Endothelial cell of umbilical vein (primary cell): Measurements from ENCODE around the gene PPP3CA. TPM values are rescaled to one million over a fixed set of nuclear protein-coding genes. Genes with fewer than 3 reads are reported as not detected.
A peak's percentile ranks its signal among the peaks of the same experiment; 100 is the strongest.

ENCODE experiments used
- BruUV-seq: library from RNA; stranded (reverse); fragments of 400-500 nt; replicated peaks from 2 replicates; lab custom pipeline; 2021; lab: Mats Ljungman, UMichigan
- CTCF ChIA-PET: fragments of 300-600, 350-600 bp; sonication (Branson Sonifier 250); formaldehyde crosslinking; loops from one replicate; lab custom pipeline; 2021; ENCODE audit warnings: antibody characterized with exemption, inconsistent platforms; lab: Charles Lee
- POLR2A ChIA-PET: fragments of 300-600, 350-600 bp; sonication (Branson Sonifier 250); formaldehyde crosslinking; loops from one replicate; lab custom pipeline; 2021; ENCODE audit warnings: antibody characterized with exemption, inconsistent platforms; lab: Charles Lee
- DNase-seq: peaks from one replicate; pipeline ENCODE4 v3.0.0-alpha.2; 2011; ENCODE audit warnings: low read depth, low spot score
- FAIRE-seq: peaks from 2 replicates; lab custom pipeline; 2011; peaks lifted over from hg19 to GRCh38; lab: Jason Lieb, UNC
- H2AFZ ChIP-seq: 2 replicates; pipeline ENCODE4 v1.6.0; 2012; ENCODE audit warnings: low read depth, low read length, control low read depth, inconsistent platforms
- H3K27ac ChIP-seq: 2 replicates; pipeline ENCODE4 v1.5.1; 2011; ENCODE audit warnings: low read depth, mild to moderate bottlenecking, control low read depth, low read length, moderate library complexity; ENCODE audit not compliant: insufficient read depth
- H3K27me3 ChIP-seq, 2 experiments: 2 replicates each; pipeline versions ENCODE4 v1.6.0 to v1.6.1; 2011; ENCODE audit warnings: low read length in 2 of 2, mixed read lengths in 1 of 2; ENCODE audit not compliant: control insufficient read depth in 2 of 2, insufficient read depth in 2 of 2
- H3K36me3 ChIP-seq, 2 experiments: 2 replicates in 1 of 2; 3 replicates in 1 of 2; pipeline ENCODE4 v1.5.1; 2011; ENCODE audit warnings: low read length in 2 of 2, mild to moderate bottlenecking in 1 of 2, moderate library complexity in 1 of 2; ENCODE audit not compliant: control insufficient read depth in 2 of 2, insufficient read depth in 2 of 2; ENCODE audit errors: extremely low read depth in 1 of 2
- H3K4me1 ChIP-seq: 3 replicates; pipeline ENCODE4 v1.5.1; 2011; ENCODE audit warnings: mild to moderate bottlenecking, low read length; ENCODE audit not compliant: control insufficient read depth, insufficient read depth; ENCODE audit errors: extremely low read depth
- H3K4me2 ChIP-seq: 2 replicates; pipeline ENCODE4 v1.6.1; 2011; ENCODE audit warnings: low read length, control low read depth, mixed read lengths; ENCODE audit not compliant: insufficient read depth
- H3K4me3 ChIP-seq, 3 experiments: fragments of 200-600 bp in 1 of 3; sonication (generic), shearing (Covaris generic) in 1 of 3; replicated peaks in 1 of 3; 2 replicates each; pipeline ENCODE4 v1.5.1; 2011 to 2016; ENCODE audit warnings: control low read depth in 3 of 3, low read length in 3 of 3, mild to moderate bottlenecking in 2 of 3, inconsistent platforms in 1 of 3, low read depth in 1 of 3, moderate library complexity in 1 of 3; ENCODE audit not compliant: insufficient read depth in 1 of 3
- H3K79me2 ChIP-seq: 2 replicates; pipeline ENCODE4 v1.6.0; 2012; ENCODE audit warnings: low read length, inconsistent platforms; ENCODE audit not compliant: control insufficient read depth, insufficient read depth
- H3K9ac ChIP-seq: replicated peaks from 2 replicates; pipeline ENCODE3; 2011; ENCODE audit warnings: low read length, control low read depth; ENCODE audit not compliant: insufficient read depth; ENCODE audit errors: extremely low read depth
- H3K9me1 ChIP-seq: replicated peaks from 3 replicates; pipeline ENCODE4 v1.6.0; 2011; ENCODE audit warnings: mild to moderate bottlenecking, low read length; ENCODE audit not compliant: control insufficient read depth, insufficient read depth; ENCODE audit errors: extremely low read depth
- H3K9me3 ChIP-seq: replicated peaks from 2 replicates; pipeline ENCODE4 v1.5.1; 2012; ENCODE audit warnings: low read length, inconsistent platforms; ENCODE audit not compliant: control insufficient read depth, insufficient read depth
- H4K20me1 ChIP-seq: replicated peaks from 2 replicates; pipeline ENCODE3; 2011; ENCODE audit warnings: mild to moderate bottlenecking, low read length; ENCODE audit not compliant: control insufficient read depth, insufficient read depth; ENCODE audit errors: extremely low read depth
- CTCF ChIP-seq, 2 donors: IDR thresholded peaks; 1 replicate in 1 of 2; 2 replicates in 1 of 2; pipeline ENCODE4 v1.5.1; 2011; ENCODE audit warnings: low read length in 2 of 2, mild to moderate bottlenecking in 2 of 2, moderate library complexity in 2 of 2, control low read depth in 1 of 2, inconsistent platforms in 1 of 2, low read depth in 1 of 2; ENCODE audit not compliant: insufficient read depth in 1 of 2; ENCODE audit errors: extremely low read depth in 1 of 2
- EZH2 ChIP-seq: IDR thresholded peaks from 2 replicates; pipeline ENCODE4 v1.6.1; 2012; ENCODE audit warnings: borderline replicate concordance, low read depth, mild to moderate bottlenecking, moderate library complexity, low read length, inconsistent platforms; ENCODE audit not compliant: severe bottlenecking
- FOS ChIP-seq: IDR thresholded peaks from 2 replicates; pipeline ENCODE4 v1.6.1; 2011; ENCODE audit warnings: mild to moderate bottlenecking, low read length, moderate library complexity, borderline replicate concordance; ENCODE audit not compliant: insufficient read depth
- GATA2 ChIP-seq: IDR thresholded peaks from 2 replicates; pipeline ENCODE4 v1.7.0; 2011; ENCODE audit warnings: low read depth, mild to moderate bottlenecking, moderate library complexity, mixed read lengths, low read length; ENCODE audit not compliant: insufficient read length, insufficient read depth
- JUN ChIP-seq: IDR thresholded peaks from 2 replicates; pipeline ENCODE4 v1.6.1; 2011; ENCODE audit warnings: borderline replicate concordance, low read depth; ENCODE audit not compliant: insufficient read length, insufficient read depth
- MAX ChIP-seq: IDR thresholded peaks from 2 replicates; pipeline ENCODE4 v1.6.1; 2011; ENCODE audit not compliant: insufficient read depth, insufficient read length
- MYC ChIP-seq: IDR thresholded peaks from one replicate; pipeline ENCODE4 v1.6.1; 2011; ENCODE audit warnings: mild to moderate bottlenecking, low read depth, low read length
- POLR2A ChIP-seq: IDR thresholded peaks from 2 replicates; pipeline ENCODE4 v1.6.1; 2012; ENCODE audit warnings: low read depth, mild to moderate bottlenecking, control low read depth, low read length
- POLR2AphosphoS5 ChIP-seq: IDR thresholded peaks from 2 replicates; pipeline ENCODE4 v1.6.1; 2012; ENCODE audit warnings: low read depth, mild to moderate bottlenecking, control low read depth, low read length, moderate library complexity; ENCODE audit not compliant: insufficient read depth
- dilution Hi-C: fragments of 300-500 bp; cut with MboI; formaldehyde crosslinking; loops from one replicate; pipeline ENCODE4 v1.15.0; 2019; ENCODE audit warnings: low sequenced_read_pairs; ENCODE audit not compliant: extremely low pct_ligation_motif_present
- intact Hi-C: fragments of 100-400 bp; cut with micrococcal nuclease; formaldehyde crosslinking; loops from one replicate; pipeline ENCODE4 v1.10.0; 2022
- polyA plus RNA-seq, 4 experiments: library from polyadenylated mRNA; depleted of rRNA in 3 of 4; stranded (reverse) in 3 of 4; unstranded in 1 of 4; fragments of >200 nt; gene quantifications; 2 replicates each; pipeline versions ENCODE4 v1.2.1 to v1.2.3, GENCODE V29; 2011 to 2012; ENCODE audit warnings: missing spikeins in 1 of 4
- total RNA-seq: library from RNA; stranded (reverse); gene quantifications from 2 replicates; pipeline ENCODE4 v1.2.3, GENCODE V29; 2021

The PPP3CA gene
- total and polyA plus RNA-seq, 2 donors (not counting 3 experiments of a cell fraction or from before 2014, with no cell fraction given): 7.0 to 43.3 TPM

- Histone ChIP-seq H3K79me2 (no peaks in the 10 kb centered on the region), H3K4me3 (no peak overlapping the region), H3K9ac (no peak overlapping the region), H3K36me3 (no peaks in the 10 kb centered on the region), H3K27ac (no peak overlapping the region), H3K4me2 (no peak overlapping the region), H3K9me1 (no peaks in the 10 kb centered on the region), H4K20me1 (no peaks in the 10 kb centered on the region), H2AFZ (no peak overlapping the region), H3K4me1 (no peaks in the 10 kb centered on the region), H3K9me3 (no peaks in the 10 kb centered on the region), H3K27me3 (no peaks in the 10 kb centered on the region)
- intact Hi-C loops: no loop called here
- DNase-seq (no peak), FAIRE-seq (peak; percentile 12)
- TF ChIP-seq MYC (no peak), EZH2 (no peak), MAX (no peak), POLR2A (no peak), GATA2 (no peak), FOS (no peak), JUN (no peak), POLR2AphosphoS5 (no peak), CTCF (IDR thresholded peaks at IDR 0.05; ENCODE audit: extremely low read depth in 1 of 2, insufficient read depth in 1 of 2, low read depth in 1 of 2, low read length in 2 of 2) (no peak)
- POLR2A ChIA-PET: no interaction called here
- dilution Hi-C loops: no loop called here
- CTCF ChIA-PET: interaction anchor here (2.4 kb wide), 1 partner anchor 12 kb away, joined by 6 read pairs; no protein-coding TSS in a partner anchor
- BruUV-seq: no TSS peak
These were observed 358.4 kb downstream of the PPP3CA start for GRCh38 chr4:100988876-100989275.
